ENCODE results near the gene CYB561D1.
A peak's percentile ranks its signal among the peaks of the same experiment; 100 is the strongest.

The CYB561D1 gene

GRCh38 chr1:109492779-109493178 lies 1.1 kb upstream of the CYB561D1 start:
- Histone ChIP-seq H3K9ac (peak overlapping the region in 9 of 11 experiments; percentile 15 to 86 (median 79); a peak in 7 of 22 replicates), H3K4me1 (peaks cover 41 to 73% (median 66%) of the 10 kb centered on the region in 10 experiments), H4K20me1 (peaks cover 4 to 70% (median 32%) of the 10 kb centered on the region in 11 experiments; a peak in 18 of 22 replicates), H3K36me3 (peaks cover 36 to 79% (median 70%) of the 10 kb centered on the region in 11 experiments), H3K4me2 (peak overlapping the region; percentile 54 to 89 (median 75); a peak in 20 of 22 replicates), H3K27ac (no peak overlapping the region), H3K27me3 (no peaks in the 10 kb centered on the region), H3K4me3 (no peak overlapping the region), H3K9me3 (replicated peaks in 1 of 11) (no peaks in the 10 kb centered on the region)
- no peak for TF ChIP-seq Cebpa-rat (IDR thresholded peaks at IDR 0.05)

- H3K36me3 ChIP-seq = peaks cover 35 to 79% (median 69%) of the 10 kb centered on the region in 11 experiments
- H3K27ac ChIP-seq = peak overlapping the region in 3 of 11 experiments; percentile 49 to 72 (median 70); a peak in 2 of 22 replicates
- peak overlapping the region in 3 of 10 experiments; percentile 69 to 80 (median 76); a peak in 5 of 20 replicates for H3K4me3 ChIP-seq
Measured at GRCh38 chr1:109493227-109493626, 667 bp upstream of the CYB561D1 start.

DNA sequence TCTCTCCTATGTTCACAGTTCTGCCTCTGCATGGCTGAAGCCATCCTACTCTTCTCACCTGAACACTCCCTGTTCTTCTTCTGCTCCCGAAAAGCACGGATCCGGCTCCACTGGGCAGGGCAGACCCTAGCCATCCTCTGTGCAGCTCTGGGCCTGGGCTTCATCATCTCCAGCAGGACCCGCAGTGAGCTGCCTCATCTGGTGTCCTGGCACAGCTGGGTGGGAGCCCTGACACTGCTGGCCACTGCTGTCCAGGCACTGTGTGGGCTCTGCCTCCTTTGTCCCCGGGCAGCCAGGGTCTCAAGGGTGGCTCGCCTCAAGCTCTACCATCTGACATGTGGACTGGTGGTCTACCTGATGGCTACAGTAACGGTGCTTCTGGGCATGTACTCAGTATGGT lies 1.8 kb downstream of the CYB561D1 start:
- H4K20me1 ChIP-seq = peaks cover 9 to 83% (median 61%) of the 10 kb centered on the region in 11 experiments; a peak in 19 of 22 replicates
- peak overlapping the region; percentile 68 to 98 (median 87); a peak in 17 of 22 replicates for H3K4me2 ChIP-seq
- no peak overlapping the region for H3K4me3 ChIP-seq
- H3K9ac ChIP-seq = peak overlapping the region in 4 of 11 experiments; percentile 18 to 86 (median 68); a peak in 5 of 22 replicates
- no peaks in the 10 kb centered on the region for H3K9me3 ChIP-seq (replicated peaks in 1 of 11)
- peaks cover 34 to 79% (median 56%) of the 10 kb centered on the region in 11 experiments for H3K36me3 ChIP-seq
- H3K4me1 ChIP-seq = peaks cover 65 to 83% (median 75%) of the 10 kb centered on the region in 10 experiments
- no peak for TF ChIP-seq Cebpa-rat (IDR thresholded peaks at IDR 0.05)
- H3K27me3 ChIP-seq = no peaks in the 10 kb centered on the region
- no peak overlapping the region for H3K27ac ChIP-seq

More at GRCh38 chr1:109493227-109493626, 667 bp upstream of the CYB561D1 start:
- no peak for TF ChIP-seq Cebpa-rat (IDR thresholded peaks at IDR 0.05)
- Histone ChIP-seq H3K27me3 (no peaks in the 10 kb centered on the region), H3K9me3 (replicated peaks in 1 of 11) (no peaks in the 10 kb centered on the region), H3K4me2 (peak overlapping the region; percentile 54 to 89 (median 75)), H3K4me1 (peaks cover 45 to 78% (median 69%) of the 10 kb centered on the region in 10 experiments), H4K20me1 (peaks cover 9 to 73% (median 36%) of the 10 kb centered on the region in 11 experiments; a peak in 18 of 22 replicates), H3K9ac (peak overlapping the region; percentile 64 to 86 (median 78))

GRCh38 chr1:109497449-109498160 lies 3.7 kb downstream of the CYB561D1 start:
- H3K9ac ChIP-seq = peak overlapping the region in 10 of 11 experiments; percentile 2 to 82 (median 30); a peak in 13 of 22 replicates
- H3K4me3 ChIP-seq = no peak overlapping the region
- H3K27ac ChIP-seq = peak overlapping the region in 1 of 11 experiments; percentile 17; a peak in 1 of 22 replicates
- TF ChIP-seq Cebpa-rat (IDR thresholded peaks at IDR 0.05) = no peak
- peaks cover 9 to 84% (median 72%) of the 10 kb centered on the region in 11 experiments; a peak in 20 of 22 replicates for H4K20me1 ChIP-seq
- peaks cover 79 to 94% (median 89%) of the 10 kb centered on the region in 10 experiments for H3K4me1 ChIP-seq
- H3K4me2 ChIP-seq = peak overlapping the region; percentile 11 to 93 (median 41); a peak in 21 of 22 replicates
- H3K9me3 ChIP-seq (replicated peaks in 1 of 11) = no peaks in the 10 kb centered on the region
- no peaks in the 10 kb centered on the region for H3K27me3 ChIP-seq
- peaks cover 30 to 66% (median 48%) of the 10 kb centered on the region in 11 experiments for H3K36me3 ChIP-seq

GRCh38 chr1:109498161-109498801 lies 4.4 kb downstream of the CYB561D1 start:
- peaks cover 30 to 59% (median 48%) of the 10 kb centered on the region in 11 experiments for H3K36me3 ChIP-seq
- H3K27ac ChIP-seq = no peak overlapping the region
- peaks cover 9 to 79% (median 72%) of the 10 kb centered on the region in 11 experiments; a peak in 20 of 22 replicates for H4K20me1 ChIP-seq
- no peaks in the 10 kb centered on the region for H3K9me3 ChIP-seq (replicated peaks in 1 of 11)
- H3K27me3 ChIP-seq = no peaks in the 10 kb centered on the region
- peaks cover 79 to 94% (median 89%) of the 10 kb centered on the region in 10 experiments for H3K4me1 ChIP-seq
- no peak for TF ChIP-seq Cebpa-rat (IDR thresholded peaks at IDR 0.05)
- H3K4me3 ChIP-seq = no peak overlapping the region
- H3K9ac ChIP-seq = peak overlapping the region in 7 of 11 experiments; percentile 2 to 82 (median 33); a peak in 8 of 22 replicates
- peak overlapping the region; percentile 11 to 93 (median 41); a peak in 21 of 22 replicates for H3K4me2 ChIP-seq

DNA sequence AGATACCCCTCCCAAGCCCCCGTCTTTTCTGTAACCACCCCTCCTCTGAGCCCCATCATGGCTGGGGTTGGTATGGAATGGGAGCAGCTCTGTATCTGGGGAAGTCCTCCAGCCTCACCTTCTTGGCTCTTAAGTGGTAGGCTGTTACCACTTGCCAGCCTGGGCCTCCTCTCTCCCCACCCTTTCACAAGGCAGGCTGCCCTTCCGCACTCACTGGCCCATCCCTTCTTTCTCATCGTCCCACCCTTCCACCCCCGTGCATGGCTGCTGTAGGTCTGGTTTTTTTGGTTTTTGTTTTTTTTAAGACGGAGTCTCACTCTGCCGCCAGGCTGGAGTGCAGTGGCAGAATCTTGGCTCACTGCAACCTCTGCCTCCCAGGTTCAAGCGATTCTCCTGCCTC lies 5.2 kb downstream of the CYB561D1 start:
- H3K27ac ChIP-seq = peak overlapping the region in 1 of 11 experiments; percentile 7; a peak in 1 of 22 replicates
- no peaks in the 10 kb centered on the region for H3K9me3 ChIP-seq (replicated peaks in 1 of 11)
- H4K20me1 ChIP-seq = peaks cover 9 to 78% (median 72%) of the 10 kb centered on the region in 11 experiments; a peak in 20 of 22 replicates
- no peak for TF ChIP-seq Cebpa-rat (IDR thresholded peaks at IDR 0.05)
- H3K4me2 ChIP-seq = peak overlapping the region; percentile 24 to 93 (median 78); a peak in 13 of 22 replicates
- H3K4me1 ChIP-seq = peaks cover 79 to 98% (median 89%) of the 10 kb centered on the region in 10 experiments
- peaks cover 30 to 58% (median 48%) of the 10 kb centered on the region in 11 experiments for H3K36me3 ChIP-seq
- no peak overlapping the region for H3K4me3 ChIP-seq
- peak overlapping the region in 2 of 11 experiments; percentile 13 to 32; a peak in 1 of 22 replicates for H3K9ac ChIP-seq
- no peaks in the 10 kb centered on the region for H3K27me3 ChIP-seq

DNA sequence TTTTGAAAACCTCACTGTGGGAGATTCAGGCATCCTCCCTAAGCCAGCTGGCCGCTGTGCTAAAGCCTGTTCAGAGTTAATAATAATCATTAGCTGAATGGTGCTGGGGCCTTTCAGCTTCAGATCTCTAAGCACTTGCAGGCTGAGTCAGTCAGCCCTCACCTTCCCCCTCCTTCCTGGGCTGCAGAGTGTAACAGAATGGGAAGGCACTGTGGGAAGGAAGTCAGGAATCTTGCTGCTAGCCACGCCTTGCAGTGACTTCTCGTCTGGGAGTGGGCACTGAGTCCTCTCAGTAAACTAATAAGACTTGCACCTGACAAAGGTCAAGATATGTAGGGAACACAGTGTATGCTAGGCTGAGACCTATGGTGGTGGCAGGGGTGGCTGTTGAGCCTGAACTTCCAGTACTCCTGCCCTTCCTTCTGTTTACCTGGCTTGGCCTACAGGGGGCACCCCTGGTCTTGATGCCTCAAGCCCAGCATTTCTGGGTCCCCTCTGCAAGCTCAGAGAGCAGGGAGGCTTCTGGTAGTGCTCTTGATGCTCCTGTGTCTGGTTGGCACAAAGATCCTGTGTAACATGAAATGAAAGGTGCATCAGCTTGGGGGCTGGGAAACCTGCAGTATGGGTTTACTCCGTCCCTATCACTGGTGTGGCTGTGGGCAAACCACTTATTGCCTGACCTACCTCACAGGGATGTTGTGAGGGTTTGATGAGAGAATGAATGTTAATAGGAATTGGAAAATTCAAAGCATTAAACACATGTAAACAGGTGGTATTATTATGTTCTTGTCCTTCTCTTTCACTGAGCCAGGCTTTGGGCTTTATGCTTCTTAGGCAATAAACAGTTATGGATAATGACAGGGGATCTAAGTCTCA lies 6.0 kb downstream of the CYB561D1 start:
- Histone ChIP-seq H3K9me3 (replicated peaks in 1 of 11) (no peaks in the 10 kb centered on the region), H3K9ac (peak overlapping the region in 4 of 11 experiments; percentile 0 to 34 (median 19); a peak in 5 of 22 replicates), H4K20me1 (peaks cover 9 to 74% (median 68%) of the 10 kb centered on the region in 11 experiments; a peak in 20 of 22 replicates), H3K4me3 (no peak overlapping the region), H3K36me3 (peaks cover 31 to 58% (median 48%) of the 10 kb centered on the region in 11 experiments), H3K4me1 (peaks cover 75 to 100% (median 90%) of the 10 kb centered on the region in 10 experiments), H3K4me2 (peak overlapping the region; percentile 14 to 93 (median 83); a peak in 20 of 22 replicates), H3K27ac (0 out of 22 replicates have a peak overlapping the region, but pooled peaks of 1 of the 11 experiments have one; percentile 7), H3K27me3 (no peaks in the 10 kb centered on the region)
- no peak for TF ChIP-seq Cebpa-rat (IDR thresholded peaks at IDR 0.05)

Measured in BLaER1 treated with 17β-estradiol and CSF1 and Interleukin-3, amounts not matched to agents 10 nM and 100 nM (cell line).